ENCODE results near the gene PSME3IP1.
"Not testable (repeated sequence)": the region's sequence is repeated elsewhere in the genome, so short reads cannot be mapped to it uniquely, and the experiment has no call there.

Gene PSME3IP1

DNA sequence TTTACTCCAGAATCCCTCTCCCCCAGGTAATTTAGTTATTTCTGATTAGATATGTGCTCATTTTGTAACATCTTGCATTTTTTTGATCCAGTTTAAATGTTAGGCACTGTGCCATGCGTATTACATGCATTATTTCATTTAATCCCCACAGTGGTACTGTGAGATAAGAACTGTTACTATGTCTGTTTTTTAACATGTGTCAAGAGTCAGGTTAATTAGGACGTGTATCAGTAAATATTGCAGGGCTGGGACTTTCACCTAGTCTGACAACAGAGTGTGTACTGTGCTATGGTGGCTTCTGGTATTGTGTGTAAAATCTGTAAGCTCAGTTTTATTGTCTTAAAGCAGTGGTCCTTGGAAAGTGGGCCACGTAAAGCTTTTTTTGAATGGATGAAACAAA lies 10.9 kb upstream of the PSME3IP1 start:
- DNase-seq: no peak

DNA sequence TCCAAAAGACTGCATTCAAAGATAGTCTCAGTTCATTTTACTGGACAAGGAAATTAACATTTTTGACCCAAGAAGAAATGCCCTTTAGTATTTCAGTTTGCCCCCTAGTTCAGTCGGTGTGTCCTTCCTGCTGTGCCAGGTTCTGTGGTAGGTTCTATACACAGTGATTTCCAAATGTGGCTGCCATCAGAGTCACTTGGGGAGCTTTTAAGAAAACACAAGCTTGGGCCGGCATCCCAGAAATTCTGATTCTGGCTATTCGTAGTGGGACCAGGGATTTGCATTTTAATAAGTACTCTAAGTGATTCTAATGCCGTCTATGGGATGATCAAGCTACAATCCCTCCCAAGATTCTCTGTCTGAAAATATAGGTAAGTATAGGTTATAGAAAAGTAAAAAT lies 10.4 kb upstream of the PSME3IP1 start:
- DNase-seq: no peak

DNA sequence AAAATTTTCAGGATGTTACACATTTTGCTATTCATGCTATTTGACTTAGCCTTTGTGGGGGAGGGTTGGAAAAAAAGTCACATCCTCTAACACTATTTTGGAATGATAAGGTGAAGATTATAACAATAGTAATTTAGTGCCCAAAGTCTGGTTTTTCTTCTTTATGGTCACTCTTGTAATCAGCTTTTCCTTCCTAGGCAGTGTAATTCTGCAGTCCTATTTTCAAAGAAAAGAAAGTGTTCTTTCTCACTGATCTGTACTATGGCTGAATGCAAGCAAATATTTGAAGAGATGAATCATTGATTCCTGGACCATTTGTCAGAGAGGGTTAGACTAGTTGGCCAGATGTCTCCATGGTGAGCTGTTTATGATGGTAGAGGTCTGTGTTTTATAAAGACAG lies 8.7 kb upstream of the PSME3IP1 start:
- DNase-seq: no peak

DNA sequence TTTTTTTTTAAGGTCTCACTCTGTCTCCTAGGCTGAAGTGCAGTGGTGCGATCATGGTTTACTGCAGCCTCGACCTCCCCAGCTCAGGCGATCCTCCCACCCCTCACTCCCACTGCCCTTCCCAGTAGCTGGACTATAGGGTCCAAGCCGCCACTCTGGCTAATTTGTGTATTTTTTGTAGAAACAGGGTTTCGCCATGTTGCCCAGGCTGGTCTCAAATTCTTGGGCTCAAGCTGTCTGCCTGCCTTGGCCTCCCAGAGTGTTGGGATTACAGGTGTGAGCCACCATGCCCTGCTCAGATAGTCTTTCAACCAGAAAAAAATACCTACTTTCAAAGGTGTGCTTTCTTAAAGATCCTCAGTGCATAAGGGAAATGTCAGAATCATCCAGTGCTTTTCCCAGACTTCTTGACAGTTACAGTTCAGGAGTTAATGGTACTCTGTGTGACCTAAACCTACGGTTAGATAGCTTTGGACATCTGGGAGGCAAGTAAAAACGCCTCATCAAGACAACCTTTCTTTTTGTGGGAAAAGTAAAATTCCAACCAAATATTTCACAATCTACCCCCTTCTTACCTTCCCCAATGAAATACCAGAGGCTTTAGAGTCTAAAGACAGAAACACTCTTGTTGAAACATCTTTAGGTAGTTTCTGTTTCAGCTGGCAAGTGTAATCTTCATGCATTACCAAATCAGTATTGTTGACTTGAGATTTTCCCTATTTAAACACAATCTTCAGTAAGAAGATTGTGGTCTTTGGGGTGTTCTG lies 7.1 kb upstream of the PSME3IP1 start:
- DNase-seq: no peak

DNA sequence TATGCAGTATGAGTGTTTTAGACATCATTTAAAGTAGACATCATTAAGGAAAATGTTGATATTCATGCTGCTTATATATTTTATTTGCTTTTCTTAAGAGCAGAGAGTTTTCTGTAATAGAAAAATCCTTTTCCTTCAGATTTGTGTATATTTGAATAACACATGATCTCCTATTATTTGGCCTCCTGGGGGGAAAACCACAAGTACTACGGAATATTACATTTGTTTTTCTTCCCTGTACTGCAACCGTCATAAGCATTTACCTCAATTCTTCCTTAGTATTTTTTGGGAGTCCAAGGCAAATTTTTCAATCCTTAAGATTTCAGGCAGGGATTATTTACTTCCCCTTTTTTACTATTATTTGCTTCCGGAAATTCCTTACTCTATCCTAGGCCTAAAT lies 6.3 kb upstream of the PSME3IP1 start:
- no peak for DNase-seq

DNA sequence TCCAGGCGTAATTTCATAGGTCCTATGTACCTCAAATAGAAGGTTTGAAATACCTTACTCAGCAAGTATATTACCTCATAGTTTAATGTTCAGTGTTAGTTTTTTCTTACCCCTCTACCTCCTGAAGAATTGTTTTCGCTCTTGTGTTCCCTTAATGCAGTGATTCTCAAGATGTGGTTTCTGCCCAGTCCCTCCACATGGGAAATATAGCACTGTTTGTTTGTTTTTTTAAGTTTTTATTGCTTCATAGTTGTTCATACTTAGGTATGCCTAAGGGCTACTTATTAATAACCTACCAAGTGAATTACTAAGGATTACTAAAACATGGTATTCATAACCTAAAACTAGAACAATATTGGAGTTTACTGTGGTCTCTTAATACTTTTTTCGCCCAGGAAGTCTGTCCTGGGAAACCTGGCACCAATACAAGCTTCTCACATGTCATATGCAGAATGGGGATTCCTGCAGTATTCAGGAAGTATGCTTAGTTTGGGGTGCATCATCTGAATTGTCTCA lies 5.3 kb upstream of the PSME3IP1 start:
- DNase-seq: no peak

DNA sequence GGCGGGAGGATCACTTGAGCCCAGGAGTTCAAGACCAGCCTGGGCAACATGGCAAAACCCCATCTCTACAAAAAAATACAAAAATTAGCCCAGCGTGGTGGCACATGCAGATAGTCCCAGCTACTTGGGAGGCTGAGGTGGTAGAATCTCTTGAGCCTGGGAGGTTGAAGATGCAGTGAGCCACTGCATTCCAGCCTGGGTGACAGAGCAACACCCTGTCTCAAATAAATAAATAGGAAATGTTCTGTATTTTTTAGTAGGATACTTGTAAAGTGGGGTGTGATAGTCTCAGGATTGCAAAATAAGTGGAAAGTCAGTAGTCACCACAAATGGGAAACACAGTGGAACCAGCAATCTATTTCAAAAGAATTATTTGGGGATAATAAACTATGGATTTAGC lies 4.3 kb upstream of the PSME3IP1 start:
- DNase-seq: no peak

DNA sequence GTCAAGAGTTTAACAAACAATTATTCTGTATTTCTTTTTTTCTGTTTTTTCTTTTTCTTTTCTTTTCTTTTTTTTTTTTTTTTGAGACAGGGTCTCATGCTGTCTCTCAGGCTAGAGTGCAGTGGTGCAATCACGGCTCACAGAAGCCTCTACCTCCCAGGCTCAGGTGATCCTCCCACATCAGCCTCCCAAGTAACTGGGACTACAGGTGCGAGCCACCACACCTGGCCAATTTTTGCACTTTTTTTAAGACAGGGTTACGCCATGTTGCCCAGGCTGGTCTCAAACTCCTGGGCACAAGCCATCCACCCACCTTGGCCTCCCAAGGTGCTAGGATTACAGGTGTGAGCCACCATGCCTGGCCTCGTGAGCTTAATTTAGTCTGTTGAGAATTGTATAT lies 3.7 kb upstream of the PSME3IP1 start:
- DNase-seq: not testable (repeated sequence)

DNA sequence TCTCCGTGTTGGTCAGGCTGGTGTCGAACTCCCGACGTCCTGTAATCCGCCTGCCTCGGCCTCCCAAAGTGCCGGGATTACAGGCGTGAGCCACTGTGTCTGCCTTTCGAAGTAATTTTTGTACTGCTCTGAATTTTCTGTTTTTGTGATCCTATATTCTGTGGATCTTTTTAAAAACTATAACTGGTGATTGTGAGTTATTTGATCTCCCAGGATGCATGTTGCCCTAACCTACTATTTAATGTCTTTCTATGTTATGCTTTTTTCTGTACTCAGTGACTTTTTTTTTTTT lies 2.8 kb upstream of the PSME3IP1 start:
- DNase-seq: no peak

DNA sequence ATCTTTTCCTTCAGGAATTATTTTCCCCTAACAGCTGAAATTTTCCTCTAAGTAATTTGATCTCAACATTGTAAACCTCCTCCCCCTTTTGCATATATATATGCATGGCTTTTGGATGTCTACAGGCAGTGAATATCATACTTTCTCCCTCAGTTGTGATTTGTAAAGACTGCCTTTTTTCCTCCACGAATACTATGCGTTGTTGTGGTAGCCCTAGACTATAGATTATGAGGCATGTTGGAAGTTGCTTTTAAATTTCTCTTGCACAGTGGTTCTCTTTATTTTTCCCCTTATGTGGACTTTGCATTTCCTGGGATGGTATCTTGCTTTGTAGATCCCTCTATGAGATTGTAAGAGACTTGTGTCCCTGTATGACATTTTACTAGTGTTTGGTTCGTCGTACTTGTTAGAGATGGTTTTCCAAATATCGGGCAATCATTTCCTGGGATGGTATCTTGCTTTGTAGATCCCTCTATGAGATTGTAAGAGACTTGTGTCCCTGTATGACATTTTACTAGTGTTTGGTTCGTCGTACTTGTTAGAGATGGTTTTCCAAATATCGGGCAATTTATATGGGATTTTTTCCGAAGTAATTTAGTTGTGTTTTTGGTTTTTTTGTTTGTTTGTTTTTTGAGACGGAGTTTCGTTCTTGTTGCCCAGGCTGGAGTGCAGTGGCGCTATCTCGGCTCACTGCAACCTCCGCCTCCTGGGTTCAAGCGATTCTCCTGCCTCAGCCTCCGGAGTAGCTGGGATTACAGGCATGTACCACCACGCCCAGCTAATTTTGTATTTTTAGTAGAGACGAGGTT lies 2.3 kb upstream of the PSME3IP1 start:
- not testable (repeated sequence) for DNase-seq

DNA sequence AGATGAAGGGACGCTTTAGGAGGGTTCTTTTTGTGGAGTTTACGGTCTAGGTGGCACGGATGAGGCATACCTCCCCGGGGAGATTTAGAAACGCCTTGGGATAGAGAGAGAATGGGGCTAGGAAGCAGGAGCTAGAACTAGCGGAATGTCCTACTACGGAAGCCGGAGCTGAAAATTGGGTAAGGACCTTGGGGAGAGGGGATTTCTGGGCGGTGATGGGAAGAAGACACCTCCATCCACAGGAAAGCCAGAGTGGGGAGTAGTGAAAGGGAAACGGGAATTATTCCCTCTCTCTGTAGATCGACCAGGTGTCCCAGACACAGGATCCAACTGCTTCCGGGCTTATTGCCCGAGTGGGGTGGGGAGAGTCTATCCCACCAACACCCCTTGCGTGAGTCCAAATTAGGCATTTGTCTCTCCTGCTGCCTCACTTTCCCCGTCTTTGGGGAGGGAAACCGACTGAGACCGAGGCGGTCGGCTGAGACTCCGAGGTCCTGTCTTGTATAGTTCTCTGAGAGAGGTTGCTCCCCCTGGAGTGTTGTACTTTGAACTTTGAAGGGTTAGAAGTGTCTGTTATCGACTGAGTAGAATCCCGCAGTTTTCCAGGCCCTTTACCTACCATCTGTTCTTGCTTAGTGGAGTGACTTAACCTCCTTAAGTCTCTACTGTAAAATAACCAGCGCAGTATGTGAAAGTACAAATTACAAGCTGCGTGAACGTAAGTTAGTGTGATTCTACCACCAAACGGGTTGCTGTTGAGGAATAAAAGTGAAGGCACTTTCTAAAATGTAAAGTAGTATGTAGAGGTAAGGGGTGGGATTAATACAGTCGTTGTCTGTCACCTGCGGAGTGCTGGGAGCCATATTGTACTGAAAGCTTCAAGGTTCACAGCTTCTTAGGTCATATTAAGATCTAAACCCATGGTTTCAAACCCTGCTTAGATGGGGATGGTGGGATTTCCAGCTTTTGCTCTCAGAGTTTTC lies 1.3 kb upstream of the PSME3IP1 start:
- DNase-seq: no peak

DNA sequence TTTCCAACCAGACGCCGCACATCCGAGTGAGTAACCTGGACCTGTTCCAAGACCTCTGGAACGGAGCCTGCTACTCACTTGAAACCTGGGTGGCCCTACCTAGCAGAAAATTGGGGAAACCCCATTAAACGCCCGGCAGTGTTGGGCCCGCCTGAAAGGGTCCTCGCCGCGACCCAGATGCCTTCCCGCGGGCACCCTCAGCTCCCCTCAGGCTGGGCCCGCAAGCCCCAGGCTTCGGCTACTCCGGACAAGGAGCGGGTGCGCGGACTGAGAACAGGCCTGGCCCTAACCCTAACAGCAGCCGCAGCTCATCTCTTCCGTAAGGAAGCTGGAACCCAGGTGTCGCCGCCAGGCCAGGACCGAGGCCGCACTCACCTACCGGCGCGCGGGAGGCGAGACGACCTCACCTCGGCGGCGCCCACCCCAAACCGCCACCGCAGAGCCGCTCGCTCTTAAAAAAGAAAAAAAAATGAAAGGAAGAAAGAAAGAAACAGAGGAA lies 344 bp downstream of the PSME3IP1 start:
- no peak for DNase-seq

DNA sequence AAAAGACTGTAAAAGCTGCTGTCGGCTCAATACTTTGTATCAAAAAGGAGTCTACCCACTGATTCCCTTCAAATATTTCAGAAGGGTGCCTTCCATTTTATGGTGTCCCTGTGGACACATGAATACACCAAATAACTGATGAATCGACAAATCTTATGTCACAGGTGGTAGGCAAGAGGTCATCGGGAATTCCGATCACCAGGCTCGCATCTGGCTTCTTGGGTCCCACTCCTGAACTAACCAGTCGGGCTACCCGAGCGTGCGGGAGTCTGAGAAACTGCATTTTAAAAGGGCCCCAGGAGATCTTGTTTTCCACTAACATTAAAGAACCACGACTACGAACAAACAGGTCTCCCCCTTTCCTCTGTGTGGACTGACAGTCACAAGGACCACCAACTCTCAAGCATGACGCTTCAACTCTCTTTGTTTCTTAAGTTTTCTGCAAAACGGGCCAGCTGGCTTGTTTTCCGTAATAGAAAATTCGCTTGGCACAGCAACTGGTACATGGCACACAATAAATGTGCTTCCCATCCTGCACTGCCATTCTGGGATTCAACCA lies 873 bp downstream of the PSME3IP1 start:
- no peak for DNase-seq

DNA sequence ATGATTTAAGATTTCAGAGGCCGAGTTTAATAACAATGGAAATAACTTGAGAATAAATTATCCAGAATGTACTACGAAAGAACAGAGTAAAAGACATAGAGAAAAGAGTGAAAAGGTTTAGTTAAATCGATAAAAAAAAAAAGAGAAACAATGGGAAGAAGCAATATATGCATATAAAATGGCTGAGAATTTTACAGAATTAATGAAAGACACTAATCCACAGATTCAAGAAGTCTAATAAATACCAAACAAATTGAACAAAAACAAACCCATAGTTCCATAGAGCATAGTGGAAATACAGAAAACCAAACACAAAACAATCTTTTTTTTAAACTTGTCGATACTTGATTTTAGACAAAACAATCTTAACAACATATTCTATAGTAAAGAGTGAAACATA lies 1.7 kb downstream of the PSME3IP1 start:
- DNase-seq: no peak

DNA sequence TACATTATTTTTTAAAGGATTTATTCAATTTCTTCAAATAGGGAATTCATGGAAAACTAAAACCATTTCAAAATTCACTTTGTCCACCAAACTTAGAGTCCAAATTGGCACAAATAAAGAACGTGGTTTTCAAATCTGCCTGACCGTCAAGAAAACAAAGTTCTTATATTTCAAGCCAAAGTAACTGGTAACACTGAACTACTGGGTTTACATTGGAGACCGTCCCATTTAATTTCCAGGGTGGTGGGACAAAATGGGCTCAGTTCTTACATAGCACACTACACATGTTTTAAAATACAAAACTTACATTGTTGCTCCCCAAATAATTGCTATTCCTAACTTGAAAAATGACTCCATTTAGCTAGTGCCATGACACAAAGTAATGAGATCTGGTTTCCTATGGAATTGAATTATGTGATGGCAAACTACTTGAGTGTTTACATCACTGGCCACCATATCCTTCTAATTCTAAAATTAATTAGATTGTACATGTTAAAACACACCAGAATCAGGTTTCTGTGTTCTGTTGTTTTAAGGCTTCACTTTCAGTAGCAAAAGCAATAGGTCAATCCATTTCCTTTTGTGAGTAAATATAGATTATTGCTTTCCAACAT lies 6.5 kb downstream of the PSME3IP1 start:
- DNase-seq: no peak

DNA sequence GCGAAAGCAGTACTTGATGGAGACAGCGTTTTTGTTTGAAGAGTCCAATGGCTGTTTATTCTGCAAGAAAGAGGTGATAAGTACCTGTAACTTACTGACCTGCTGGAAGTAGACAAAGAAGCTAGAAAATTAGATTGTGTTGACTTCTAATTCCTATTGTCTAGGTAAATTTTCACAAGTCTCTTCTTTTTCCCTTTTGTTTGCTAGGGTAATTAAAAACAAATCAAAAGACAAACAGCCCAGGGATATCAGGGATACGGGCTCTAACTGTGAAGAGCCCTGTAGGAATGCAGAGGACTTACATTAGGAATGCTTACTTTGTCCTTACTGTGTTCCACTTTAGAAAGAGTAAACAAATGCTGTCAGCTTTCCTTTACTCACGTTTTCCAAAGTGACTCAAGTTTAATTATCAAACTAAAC lies 7.0 kb downstream of the PSME3IP1 start:
- DNase-seq: no peak

DNA sequence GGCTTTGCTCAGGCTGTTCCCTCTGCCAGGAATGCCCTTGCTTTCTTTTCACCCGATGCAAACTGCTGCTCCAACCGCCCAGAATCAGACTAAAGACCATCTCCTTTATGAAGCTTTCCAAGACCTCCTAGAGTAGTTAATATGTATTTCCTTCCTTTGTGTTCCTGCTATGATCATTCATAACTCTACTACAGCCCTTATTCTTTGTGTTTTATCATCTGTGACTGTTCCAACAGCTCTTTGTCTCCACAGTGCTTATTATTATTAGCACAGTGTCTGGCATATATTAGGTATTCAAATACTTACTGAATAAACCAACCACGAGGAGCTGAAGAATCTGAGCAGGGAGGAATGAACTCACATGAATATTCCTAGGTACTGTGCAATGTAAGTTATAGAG lies 7.6 kb downstream of the PSME3IP1 start:
- DNase-seq: no peak

DNA sequence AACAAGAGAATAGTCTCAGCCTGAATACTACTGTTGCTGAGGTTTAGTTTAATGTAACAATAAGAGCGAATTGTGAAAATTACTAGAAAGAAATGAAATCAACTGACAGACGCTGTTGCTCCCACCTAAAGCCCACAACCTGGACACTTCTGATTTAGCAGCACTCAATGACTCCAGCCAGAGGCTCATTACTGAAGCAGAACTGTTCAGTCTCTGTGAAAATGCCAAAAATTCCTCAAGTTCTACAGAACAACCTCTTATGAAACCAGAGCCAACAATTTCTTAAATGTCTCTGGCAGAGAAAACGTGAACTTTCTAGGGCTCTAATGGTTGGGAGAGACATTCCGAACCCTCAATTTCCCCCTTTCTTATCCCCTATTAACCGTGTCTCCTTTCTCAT lies 9.9 kb downstream of the PSME3IP1 start:
- DNase-seq: no peak

DNA sequence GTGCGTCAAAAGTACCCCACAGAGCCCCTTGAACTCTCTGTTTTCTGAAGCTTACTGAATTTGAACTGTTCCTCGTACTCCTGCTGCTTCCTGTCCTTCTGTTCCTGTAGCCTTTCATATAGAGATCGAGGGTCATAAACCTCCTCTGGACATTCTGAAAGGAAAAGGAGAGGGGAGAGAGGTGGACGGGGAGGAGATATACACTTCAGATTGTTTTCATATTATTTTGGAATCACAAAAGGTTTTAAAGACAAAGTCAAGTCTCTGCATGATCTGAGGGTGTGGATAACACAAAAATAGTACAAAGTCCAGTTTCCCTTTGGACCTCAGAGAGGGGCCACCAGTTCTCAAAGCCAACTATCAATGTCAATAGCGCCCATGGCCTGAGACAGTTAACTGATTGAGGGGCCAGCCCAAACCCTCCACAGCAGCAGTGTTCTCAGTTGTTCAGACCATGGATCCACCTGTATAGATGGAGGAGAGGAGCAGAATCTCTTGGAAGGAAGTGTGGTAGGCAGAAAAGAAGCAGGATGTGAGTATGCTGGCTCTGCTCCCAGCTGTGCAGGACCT lies 13.0 kb downstream of the PSME3IP1 start:
- DNase-seq: no peak

DNA sequence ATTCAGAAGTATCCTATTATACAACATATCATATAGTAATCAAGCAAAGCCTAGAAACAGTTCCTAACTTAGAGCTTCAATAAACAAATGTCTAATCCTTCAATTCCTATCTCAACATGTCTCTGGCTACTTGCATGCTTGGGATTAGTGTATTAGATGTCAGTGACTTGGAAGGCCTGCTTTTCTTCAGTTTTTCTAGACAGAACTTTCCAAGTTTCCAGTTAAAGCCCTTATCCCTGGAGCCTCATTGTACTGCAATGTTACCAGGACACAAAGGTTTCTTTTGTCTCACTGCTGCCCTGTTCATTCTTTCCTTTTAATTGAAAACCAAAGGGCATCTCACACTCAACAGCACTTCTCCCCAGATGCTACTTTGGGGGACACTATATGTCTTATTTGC lies 16.5 kb downstream of the PSME3IP1 start:
- DNase-seq: no peak

DNA sequence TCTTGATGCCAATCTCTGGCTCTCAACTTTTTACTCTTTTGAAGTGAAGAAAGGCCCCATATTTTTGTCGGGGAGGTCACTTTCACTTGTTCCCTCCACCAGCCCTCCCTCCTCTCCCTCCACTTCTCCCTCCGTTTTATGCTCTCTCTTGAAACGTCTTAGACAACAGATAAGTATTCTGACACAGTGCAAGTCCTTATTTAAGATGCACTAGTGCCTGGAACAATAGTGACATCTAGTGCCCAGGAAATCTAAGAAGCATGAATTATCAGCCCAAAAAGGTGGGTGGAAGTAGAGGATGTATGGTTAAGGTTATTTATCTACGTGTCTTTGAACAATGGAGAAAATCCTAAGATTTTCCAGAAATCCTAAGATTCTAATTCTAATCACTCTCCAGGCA lies 17.9 kb downstream of the PSME3IP1 start:
- DNase-seq: no peak

DNA sequence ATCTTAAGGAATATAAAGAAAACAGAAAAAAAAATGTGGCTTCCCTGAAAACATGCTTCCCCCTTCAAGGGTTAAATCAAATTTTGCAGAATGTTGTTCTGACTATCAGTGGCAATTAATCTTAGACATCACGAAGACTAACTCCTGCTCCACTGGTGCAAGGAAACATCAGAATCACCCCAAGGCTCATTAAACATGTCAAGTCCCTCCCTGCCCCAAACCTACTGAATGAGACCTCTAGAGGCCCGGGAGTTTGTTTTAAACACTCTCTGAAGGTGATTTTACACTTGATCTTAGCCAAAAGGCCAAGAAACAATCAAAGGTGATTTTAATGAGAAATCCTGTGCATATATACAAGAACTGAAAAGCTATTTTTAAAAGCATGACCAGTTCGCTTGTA lies 18.3 kb downstream of the PSME3IP1 start:
- no peak for DNase-seq
